Measurements from ENCODE around the gene NDN. TPM values are rescaled to one million over a fixed set of nuclear protein-coding genes. Genes with fewer than 3 reads are reported as not detected.

NDN gene
- total RNA-seq, 1 experiment from 2014 or later = not detected

GRCh38 chr15:23642413-23643044, 44.6 kb downstream of the NDN start:
- peak; percentile 56 for DNase-seq (ENCODE audit: low spot score)

Other genes with a start within 250 kb of the NDN start
- gene GOLGA6L2, start 240.1 kb downstream of the NDN start, total RNA-seq (2014; rRNA removed; shearing (Covaris generic)) = not detected in 2 replicates
- 8.0 and 11.1 TPM in 2 replicates for gene MKRN3, start 121.6 kb downstream of the NDN start, total RNA-seq (2014; rRNA removed; shearing (Covaris generic))
- gene MAGEL2, start 39.4 kb downstream of the NDN start, total RNA-seq (2014; rRNA removed; shearing (Covaris generic)) = not detected in 2 replicates